ENCODE measurements around the gene INTS4. TPM values are rescaled to one million over a fixed set of nuclear protein-coding genes. Genes with fewer than 3 reads are reported as not detected.

The INTS4 gene
- polyA plus RNA-seq, 3 donors, result 23.5 to 41.7 (median 29.0) TPM

- Histone ChIP-seq H2AFZ (ENCODE audit: insufficient read depth, low read depth, low read length, poor library complexity, severe bottlenecking) (no peak overlapping the region), H3K4me1 (ENCODE audit: control insufficient read depth in 1 of 2, insufficient read depth in 2 of 2, low read length in 2 of 2) (peaks cover 12 to 14% of the 10 kb centered on the region in 2 donors), H3K9ac (ENCODE audit: insufficient read depth, low read length, poor library complexity, severe bottlenecking) (no peak overlapping the region), H3K79me2 (ENCODE audit: insufficient read depth, low read length) (no peaks in the 10 kb centered on the region), H3K4me2 (replicated peaks; ENCODE audit: extremely low read depth, low read length, poor library complexity, severe bottlenecking) (no peak overlapping the region), H3K9me3 (replicated peaks in 1 of 2; ENCODE audit: control insufficient read depth in 1 of 2, insufficient read depth in 1 of 2, low read length in 2 of 2) (no peaks in the 10 kb centered on the region), H3K4me3 (replicated peaks in 1 of 3; ENCODE audit: low read depth in 2 of 3, low read length in 3 of 3) (no peak overlapping the region), H3K36me3 (replicated peaks in 1 of 2; ENCODE audit: control insufficient read depth in 1 of 2, insufficient read depth in 2 of 2, low read length in 2 of 2) (no peaks in the 10 kb centered on the region), H3K27ac (ENCODE audit: low read depth in 1 of 2, low read length in 2 of 2) (no peak overlapping the region), H3K27me3 (ENCODE audit: control insufficient read depth in 2 of 2, insufficient read depth in 2 of 2, low read length in 2 of 2) (no peaks in the 10 kb centered on the region), H4K20me1 (ENCODE audit: insufficient read depth, low read length) (no peaks in the 10 kb centered on the region)
- Mint-ChIP-seq H3K27me3 (ENCODE audit: low read depth in 3 of 3) (peaks cover 0 to 1% (median under 1%) of the 10 kb centered on the region in 3 donors), H3K4me3 (no peak overlapping the region), H3K27ac (no peak overlapping the region), H3K4me1 (peaks cover 15% of the 10 kb centered on the region), H3K9me3 (no peaks in the 10 kb centered on the region), H3K36me3 (no peaks in the 10 kb centered on the region)
- no peak for TF ChIP-seq CTCF (IDR thresholded peaks at IDR 0.05)
- DNase-seq, result no peak
- intact Hi-C loops (cut with micrococcal nuclease), result no loop called here
- WGBS (ENCODE audit: insufficient coverage), result 100% methylated on average over 9 of the region's 15 CpGs
Observed at GRCh38 chr11:78040691-78041379, 46.4 kb upstream of the INTS4 start.

- 0% methylated on average over 5 of the region's 7 CpGs for WGBS (ENCODE audit: insufficient coverage)
Observed at GRCh38 chr11:78039919-78040671, 45.6 kb upstream of the INTS4 start.

More at GRCh38 chr11:78039919-78040671, 45.6 kb upstream of the INTS4 start:
- Mint-ChIP-seq H3K27ac (peak overlapping the region; percentile 5 to 86 (median 64)), H3K9me3 (no peaks in the 10 kb centered on the region), H3K27me3 (ENCODE audit: low read depth in 3 of 3) (peaks cover 0 to 1% (median 0%) of the 10 kb centered on the region in 3 donors), H3K36me3 (no peaks in the 10 kb centered on the region), H3K4me3 (peak overlapping the region; percentile 56 to 94), H3K4me1 (peaks cover 11% of the 10 kb centered on the region)
- H3K27ac ChIP-seq (ENCODE audit: low read depth in 1 of 2, low read length in 2 of 2), result peak overlapping the region in 1 of 2 donors; percentile 34
- H3K9ac ChIP-seq (ENCODE audit: insufficient read depth, low read length, poor library complexity, severe bottlenecking), result peak overlapping the region; percentile 40
- H3K4me3 ChIP-seq (replicated peaks in 1 of 3; ENCODE audit: low read depth in 2 of 3, low read length in 3 of 3), result peak overlapping the region in 2 of 3 experiments; percentile 6 to 59
- H4K20me1 ChIP-seq (ENCODE audit: insufficient read depth, low read length), result no peaks in the 10 kb centered on the region
- peak overlapping the region; percentile 74 for H2AFZ ChIP-seq (ENCODE audit: insufficient read depth, low read depth, low read length, poor library complexity, severe bottlenecking)
- no peaks in the 10 kb centered on the region for H3K27me3 ChIP-seq (ENCODE audit: control insufficient read depth in 2 of 2, insufficient read depth in 2 of 2, low read length in 2 of 2)
- intact Hi-C loops (cut with micrococcal nuclease), result no loop called here
- peaks cover 10 to 12% of the 10 kb centered on the region in 2 donors for H3K4me1 ChIP-seq (ENCODE audit: control insufficient read depth in 1 of 2, insufficient read depth in 2 of 2, low read length in 2 of 2)
- H3K36me3 ChIP-seq (replicated peaks in 1 of 2; ENCODE audit: control insufficient read depth in 1 of 2, insufficient read depth in 2 of 2, low read length in 2 of 2), result no peaks in the 10 kb centered on the region
- TF ChIP-seq CTCF (IDR thresholded peaks at IDR 0.05), result no peak
- peak overlapping the region; percentile 51 for H3K4me2 ChIP-seq (replicated peaks; ENCODE audit: extremely low read depth, low read length, poor library complexity, severe bottlenecking)
- no peaks in the 10 kb centered on the region for H3K9me3 ChIP-seq (replicated peaks in 1 of 2; ENCODE audit: control insufficient read depth in 1 of 2, insufficient read depth in 1 of 2, low read length in 2 of 2)
- H3K79me2 ChIP-seq (ENCODE audit: insufficient read depth, low read length), result no peaks in the 10 kb centered on the region
- peak; percentile 11 to 16 (median 12) for DNase-seq

Data from CD14-positive monocyte (primary cell).